Measurements from ENCODE around the gene NME7.

DNA sequence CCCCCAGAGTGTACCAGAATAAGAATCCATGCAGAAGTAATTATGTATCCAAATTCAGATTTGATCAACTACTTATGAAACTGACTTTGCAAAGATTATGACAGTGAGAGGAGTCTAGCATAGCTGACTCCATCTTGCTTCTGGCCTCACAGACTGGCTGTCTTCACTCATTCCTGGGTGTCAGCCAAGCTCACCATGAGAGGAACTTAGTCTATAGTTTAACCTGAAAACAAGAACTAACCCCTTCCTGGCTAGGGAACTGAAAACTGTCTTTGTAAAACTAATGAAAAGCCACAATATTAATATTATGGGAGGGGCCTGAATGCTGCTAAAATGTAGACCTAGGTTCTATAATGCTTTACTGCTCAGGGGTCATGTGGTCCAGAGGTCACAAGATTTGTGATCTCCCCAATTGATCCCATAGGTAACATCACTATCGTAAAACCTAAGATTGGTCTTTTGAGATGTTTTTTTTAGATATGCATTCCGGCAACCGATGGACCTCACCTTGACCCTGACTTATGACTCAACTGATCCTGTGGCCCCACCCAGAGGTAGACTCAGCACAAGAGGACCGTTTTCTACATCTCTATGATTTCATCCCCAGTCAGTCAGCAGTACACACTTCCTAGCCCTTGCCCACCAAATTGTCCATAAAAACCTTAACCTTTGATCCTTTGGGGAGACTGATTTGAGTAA, 206.0 kb downstream of the NME7 start:
- TF ChIP-seq, protein P1, sequence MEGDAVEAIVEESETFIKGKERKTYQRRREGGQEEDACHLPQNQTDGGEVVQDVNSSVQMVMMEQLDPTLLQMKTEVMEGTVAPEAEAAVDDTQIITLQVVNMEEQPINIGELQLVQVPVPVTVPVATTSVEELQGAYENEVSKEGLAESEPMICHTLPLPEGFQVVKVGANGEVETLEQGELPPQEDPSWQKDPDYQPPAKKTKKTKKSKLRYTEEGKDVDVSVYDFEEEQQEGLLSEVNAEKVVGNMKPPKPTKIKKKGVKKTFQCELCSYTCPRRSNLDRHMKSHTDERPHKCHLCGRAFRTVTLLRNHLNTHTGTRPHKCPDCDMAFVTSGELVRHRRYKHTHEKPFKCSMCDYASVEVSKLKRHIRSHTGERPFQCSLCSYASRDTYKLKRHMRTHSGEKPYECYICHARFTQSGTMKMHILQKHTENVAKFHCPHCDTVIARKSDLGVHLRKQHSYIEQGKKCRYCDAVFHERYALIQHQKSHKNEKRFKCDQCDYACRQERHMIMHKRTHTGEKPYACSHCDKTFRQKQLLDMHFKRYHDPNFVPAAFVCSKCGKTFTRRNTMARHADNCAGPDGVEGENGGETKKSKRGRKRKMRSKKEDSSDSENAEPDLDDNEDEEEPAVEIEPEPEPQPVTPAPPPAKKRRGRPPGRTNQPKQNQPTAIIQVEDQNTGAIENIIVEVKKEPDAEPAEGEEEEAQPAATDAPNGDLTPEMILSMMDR (conservative IDR thresholded peaks at IDR 0.05; ENCODE audit: low read length): no peak
- no peak for TF ChIP-seq EZH2phosphoT487 (IDR thresholded peaks at IDR 0.05; ENCODE audit: borderline replicate concordance)

Measured in Loucy (cell line).